ENCODE data around the gene LRRD1. TPM values are rescaled to one million over a fixed set of nuclear protein-coding genes. Genes with fewer than 3 reads are reported as not detected.

The LRRD1 gene
- total and polyA plus RNA-seq, 2 experiments from 2014 or later, result not detected

DNA sequence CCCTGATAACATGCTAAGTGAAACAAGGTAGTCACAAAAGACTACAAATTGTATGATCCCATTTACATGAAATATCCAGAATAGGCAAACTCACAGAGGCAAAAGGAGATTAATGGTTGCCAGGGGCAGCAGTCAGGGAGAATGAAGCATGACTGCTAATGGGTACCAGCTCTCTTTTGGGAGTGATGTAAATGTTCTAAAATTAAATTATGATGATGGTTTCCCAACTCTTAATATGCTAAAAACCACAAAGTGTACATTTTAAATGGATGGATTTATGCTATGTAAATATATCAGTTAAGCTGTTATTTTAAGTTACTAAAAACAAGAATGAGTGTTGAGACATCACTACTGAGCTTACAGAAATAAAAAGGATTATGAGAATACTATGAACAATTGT is 57.3 kb downstream of the LRRD1 start:
- Histone ChIP-seq H3K4me1 (ENCODE audit: insufficient read depth) (no peaks in the 10 kb centered on the region), H3K27ac (no peak overlapping the region), H3K9me2 (ENCODE audit: insufficient read depth) (no peaks in the 10 kb centered on the region), H3K4me2 (ENCODE audit: unreplicated experiment) (no peak overlapping the region), H3F3A (ENCODE audit: insufficient read depth) (0 out of 2 replicates have a peak, but pooled peaks cover 3% of the 10 kb centered on the region), H3K36me3 (ENCODE audit: low read depth) (peaks cover 50% of the 10 kb centered on the region), H4K20me1 (ENCODE audit: insufficient read depth) (no peaks in the 10 kb centered on the region), H3K27me3 (replicated peaks; ENCODE audit: insufficient read depth) (no peaks in the 10 kb centered on the region), H3K4me3 (no peak overlapping the region), H3K9me3 (ENCODE audit: low read depth) (no peaks in the 10 kb centered on the region), H2AFZ (no peak overlapping the region), H3K79me2 (ENCODE audit: insufficient read depth) (peaks cover 56% of the 10 kb centered on the region), H3K9ac (no peak overlapping the region)
- DNase-seq, result no peak
- TF ChIP-seq EZH2 (IDR thresholded peaks at IDR 0.05; ENCODE audit: insufficient read depth, poor library complexity, severe bottlenecking) (no peak), EZH2phosphoT487 (IDR thresholded peaks at IDR 0.05; ENCODE audit: insufficient read depth, low read depth) (no peak)
- in situ Hi-C loops (cut with MboI), result no loop called here

DNA sequence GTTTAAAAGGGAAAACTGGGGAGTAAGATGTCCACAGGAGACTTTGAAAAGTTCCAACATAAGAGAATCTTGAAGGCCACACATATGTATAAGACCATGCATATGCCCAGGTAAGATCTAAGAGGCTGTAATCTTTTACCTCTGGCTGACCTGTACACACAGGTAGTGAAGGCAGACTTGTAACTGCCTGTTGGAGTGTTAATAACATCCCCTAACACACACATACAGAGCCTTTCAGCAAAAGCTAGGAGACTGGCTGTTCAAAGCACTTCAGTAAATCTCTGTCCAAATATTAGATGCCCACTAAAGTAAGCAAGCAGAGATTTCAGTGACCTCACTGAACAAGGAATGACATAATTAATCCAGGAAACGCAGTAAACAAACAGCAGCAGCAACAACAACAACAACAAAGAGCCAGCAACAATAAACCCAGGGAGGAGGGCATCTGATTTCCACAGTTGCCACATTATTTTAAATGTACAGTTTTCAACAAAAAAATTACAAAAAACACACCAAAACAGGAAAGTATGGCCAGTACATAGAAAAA is 59.7 kb downstream of the LRRD1 start:
- no peaks in the 10 kb centered on the region for H3K9me3 ChIP-seq (ENCODE audit: low read depth)
- no peak overlapping the region for H3K4me2 ChIP-seq (ENCODE audit: unreplicated experiment)
- no peaks in the 10 kb centered on the region for H4K20me1 ChIP-seq (ENCODE audit: insufficient read depth)
- no peak for TF ChIP-seq EZH2phosphoT487 (IDR thresholded peaks at IDR 0.05; ENCODE audit: insufficient read depth, low read depth)
- TF ChIP-seq EZH2 (IDR thresholded peaks at IDR 0.05; ENCODE audit: insufficient read depth, poor library complexity, severe bottlenecking), result no peak
- WGBS, 2 experiments (ENCODE audit: low coverage in 1 of 2, low lambda C conversion rate in 2 of 2, missing lambda C conversion rate in 2 of 2), result 97 to 100% methylated on average over 1 of the region's 1 CpG
- peaks cover 65% of the 10 kb centered on the region for H3K79me2 ChIP-seq (ENCODE audit: insufficient read depth)
- H2AFZ ChIP-seq, result no peak overlapping the region
- 0 out of 2 replicates have a peak, but pooled peaks cover 2% of the 10 kb centered on the region for H3F3A ChIP-seq (ENCODE audit: insufficient read depth)
- peaks cover 55% of the 10 kb centered on the region for H3K36me3 ChIP-seq (ENCODE audit: low read depth)
- DNase-seq, result no peak
- no peaks in the 10 kb centered on the region for H3K4me1 ChIP-seq (ENCODE audit: insufficient read depth)
- H3K27me3 ChIP-seq (replicated peaks; ENCODE audit: insufficient read depth), result no peaks in the 10 kb centered on the region
- in situ Hi-C loops (cut with MboI), result no loop called here
- H3K27ac ChIP-seq, result no peak overlapping the region
- H3K4me3 ChIP-seq, result no peak overlapping the region
- no peaks in the 10 kb centered on the region for H3K9me2 ChIP-seq (ENCODE audit: insufficient read depth)
- H3K9ac ChIP-seq, result no peak overlapping the region

DNA sequence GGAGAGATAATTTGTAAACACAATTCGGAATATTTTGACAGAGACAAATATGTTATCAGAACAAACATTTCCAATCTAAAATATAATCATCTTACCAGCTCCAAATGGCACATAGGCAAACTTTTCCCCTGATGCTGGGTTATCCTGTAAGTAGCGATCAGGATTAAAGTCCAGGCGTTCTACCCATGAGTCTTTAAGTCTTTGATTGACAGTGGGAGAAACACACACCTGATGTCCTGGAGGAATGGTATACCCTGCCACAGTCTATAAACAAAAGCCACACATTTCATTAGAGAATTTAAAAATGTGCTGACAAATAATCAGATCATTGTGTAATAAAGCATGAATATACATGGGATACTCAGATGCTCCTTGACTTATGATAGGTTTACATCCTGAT is 62.0 kb downstream of the LRRD1 start:
- H3F3A ChIP-seq (ENCODE audit: insufficient read depth), result 0 out of 2 replicates have a peak, but pooled peaks cover 4% of the 10 kb centered on the region
- no peak overlapping the region for H3K27ac ChIP-seq
- no peak overlapping the region for H3K9ac ChIP-seq
- in situ Hi-C loops (cut with MboI), result no loop called here
- no peaks in the 10 kb centered on the region for H3K9me3 ChIP-seq (ENCODE audit: low read depth)
- H4K20me1 ChIP-seq (ENCODE audit: insufficient read depth), result no peaks in the 10 kb centered on the region
- H3K4me2 ChIP-seq (ENCODE audit: unreplicated experiment), result no peak overlapping the region
- peaks cover 54% of the 10 kb centered on the region for H3K79me2 ChIP-seq (ENCODE audit: insufficient read depth)
- H3K36me3 ChIP-seq (ENCODE audit: low read depth), result peaks cover 40% of the 10 kb centered on the region
- H3K27me3 ChIP-seq (replicated peaks; ENCODE audit: insufficient read depth), result no peaks in the 10 kb centered on the region
- H2AFZ ChIP-seq, result no peak overlapping the region
- no peak for DNase-seq
- H3K9me2 ChIP-seq (ENCODE audit: insufficient read depth), result no peaks in the 10 kb centered on the region
- no peak overlapping the region for H3K4me3 ChIP-seq
- no peak for TF ChIP-seq EZH2phosphoT487 (IDR thresholded peaks at IDR 0.05; ENCODE audit: insufficient read depth, low read depth)
- no peaks in the 10 kb centered on the region for H3K4me1 ChIP-seq (ENCODE audit: insufficient read depth)
- WGBS, 2 experiments (ENCODE audit: low coverage in 1 of 2, low lambda C conversion rate in 2 of 2, missing lambda C conversion rate in 2 of 2), result 96 to 99% methylated on average over 3 of the region's 3 CpGs

DNA sequence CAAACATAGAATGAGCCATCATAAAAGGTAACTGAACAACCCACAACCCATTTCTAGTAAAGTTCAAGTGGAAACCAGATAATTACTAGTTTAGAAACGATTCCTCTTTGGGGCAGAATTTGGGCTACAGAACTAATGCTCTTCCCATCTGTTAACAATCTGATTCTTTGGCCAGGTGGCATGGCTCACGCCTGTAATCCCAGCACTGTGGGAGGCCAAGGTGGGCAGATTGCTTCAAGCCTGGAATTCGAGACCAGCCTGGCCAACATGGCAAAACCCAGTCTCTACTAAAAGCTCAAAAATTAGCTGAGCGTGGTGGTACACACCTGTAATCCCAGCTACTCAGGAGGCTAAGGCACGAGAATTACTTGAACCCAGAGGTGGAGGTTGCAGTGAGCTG is 63.1 kb downstream of the LRRD1 start:
- no peak for DNase-seq
- Histone ChIP-seq H2AFZ (no peak overlapping the region), H3K9ac (no peak overlapping the region), H3K4me1 (ENCODE audit: insufficient read depth) (no peaks in the 10 kb centered on the region), H3K4me3 (no peak overlapping the region), H3K27me3 (replicated peaks; ENCODE audit: insufficient read depth) (no peaks in the 10 kb centered on the region), H3K4me2 (ENCODE audit: unreplicated experiment) (no peak overlapping the region), H3K9me3 (ENCODE audit: low read depth) (no peaks in the 10 kb centered on the region), H3K9me2 (ENCODE audit: insufficient read depth) (no peaks in the 10 kb centered on the region), H3K27ac (no peak overlapping the region), H3K36me3 (ENCODE audit: low read depth) (peaks cover 35% of the 10 kb centered on the region), H3F3A (ENCODE audit: insufficient read depth) (peaks cover 11% of the 10 kb centered on the region; the same call in 1 of the 2 replicates), H4K20me1 (ENCODE audit: insufficient read depth) (no peaks in the 10 kb centered on the region), H3K79me2 (ENCODE audit: insufficient read depth) (peaks cover 43% of the 10 kb centered on the region)
- in situ Hi-C loops (cut with MboI), result no loop called here
- TF ChIP-seq EZH2phosphoT487 (IDR thresholded peaks at IDR 0.05; ENCODE audit: insufficient read depth, low read depth), result no peak
- no peak for TF ChIP-seq EZH2 (IDR thresholded peaks at IDR 0.05; ENCODE audit: insufficient read depth, poor library complexity, severe bottlenecking)
- 97 to 99% methylated on average over 5 of the region's 5 CpGs for WGBS, 2 experiments (ENCODE audit: low coverage in 1 of 2, low lambda C conversion rate in 2 of 2, missing lambda C conversion rate in 2 of 2)

DNA sequence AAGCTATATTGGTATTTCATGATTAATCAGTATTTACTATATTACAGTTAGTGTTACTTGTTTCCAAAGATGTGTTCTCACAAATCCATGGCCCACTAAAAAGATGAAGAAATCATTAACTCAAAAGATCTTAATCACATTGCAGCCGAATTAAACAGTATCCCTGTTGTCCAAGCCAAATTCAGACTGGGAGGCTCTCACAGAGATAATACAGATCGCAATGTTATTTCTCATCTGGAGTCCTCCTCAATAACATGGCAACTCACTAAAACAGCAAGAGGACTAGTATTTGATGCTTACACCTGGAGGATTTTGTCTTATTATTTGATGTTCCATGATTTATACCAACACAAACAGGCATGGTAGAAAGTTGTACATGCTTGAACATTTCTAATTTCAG is 68.1 kb downstream of the LRRD1 start:
- peaks cover 11% of the 10 kb centered on the region; the same call in 1 of the 2 replicates for H3F3A ChIP-seq (ENCODE audit: insufficient read depth)
- no peaks in the 10 kb centered on the region for H3K9me3 ChIP-seq (ENCODE audit: low read depth)
- no peak overlapping the region for H3K4me2 ChIP-seq (ENCODE audit: unreplicated experiment)
- no peaks in the 10 kb centered on the region for H3K9me2 ChIP-seq (ENCODE audit: insufficient read depth)
- no peak overlapping the region for H2AFZ ChIP-seq
- in situ Hi-C loops (cut with MboI), result no loop called here
- H3K27ac ChIP-seq, result no peak overlapping the region
- H3K9ac ChIP-seq, result no peak overlapping the region
- H3K79me2 ChIP-seq (ENCODE audit: insufficient read depth), result peaks cover 12% of the 10 kb centered on the region
- 96 to 100% methylated on average over 2 of the region's 2 CpGs for WGBS, 2 experiments (ENCODE audit: low coverage in 1 of 2, low lambda C conversion rate in 2 of 2, missing lambda C conversion rate in 2 of 2)
- H3K36me3 ChIP-seq (ENCODE audit: low read depth), result peaks cover 47% of the 10 kb centered on the region
- H4K20me1 ChIP-seq (ENCODE audit: insufficient read depth), result no peaks in the 10 kb centered on the region
- no peaks in the 10 kb centered on the region for H3K27me3 ChIP-seq (replicated peaks; ENCODE audit: insufficient read depth)
- H3K4me1 ChIP-seq (ENCODE audit: insufficient read depth), result no peaks in the 10 kb centered on the region
- TF ChIP-seq EZH2phosphoT487 (IDR thresholded peaks at IDR 0.05; ENCODE audit: insufficient read depth, low read depth) (no peak), EZH2 (IDR thresholded peaks at IDR 0.05; ENCODE audit: insufficient read depth, poor library complexity, severe bottlenecking) (no peak)
- H3K4me3 ChIP-seq, result no peak overlapping the region
- DNase-seq, result no peak
